HG02852 (cell line): ENCODE data around the gene GDAP2.

Experiments used
- ATAC-seq: cut with Tn5 transposase; IDR thresholded peaks from one replicate; pipeline ENCODE4 v1.9.1; 2021; ENCODE audit warnings: mild to moderate bottlenecking, moderate library complexity; ENCODE audit not compliant: unreplicated experiment

The GDAP2 gene

GRCh38 chr1:117814856-117815797 is 114.3 kb downstream of the GDAP2 start:
- no peak for ATAC-seq
